ENCODE results near the gene ECI2.

ECI2 gene

GRCh38 chr6:4134841-4135664 lies at the start of gene ECI2:
Gene ECI2, minus strand, starts transcription at chr6:4135575. Its CDS starts 15 bp downstream, at chr6:4135560.
- in situ Hi-C loops (cut with HindIII; ENCODE audit: low pct_ligation_motif_present, low sequenced_read_pairs): no loop called here
- Histone ChIP-seq H3K27me3 (replicated peaks) (no peaks in the 10 kb centered on the region), H3K4me3 (ENCODE audit: low read depth, low read length) (peak within 1 kb of the TSS; percentile 86), H3K27ac (peak within 1 kb of the TSS; percentile 87), H3K36me3 (replicated peaks) (peaks cover 10% of the 10 kb centered on the region)
- no peak for DNase-seq
- TF ChIP-seq CTCF (IDR thresholded peaks at IDR 0.05; ENCODE audit: low read depth, low read length, missing control alignments): no peak

- H3K27ac ChIP-seq: no peak overlapping the region
- H3K27me3 ChIP-seq (replicated peaks): no peaks in the 10 kb centered on the region
- no peak for TF ChIP-seq CTCF (IDR thresholded peaks at IDR 0.05; ENCODE audit: low read depth, low read length, missing control alignments)
- H3K4me3 ChIP-seq (ENCODE audit: low read depth, low read length): no peak overlapping the region
- in situ Hi-C loops (cut with HindIII; ENCODE audit: low pct_ligation_motif_present, low sequenced_read_pairs): no loop called here
- DNase-seq: no peak
- H3K36me3 ChIP-seq (replicated peaks): no peaks in the 10 kb centered on the region
Observed at GRCh38 chr6:4180652-4181255, 45.4 kb upstream of the ECI2 start.

- Histone ChIP-seq H3K36me3 (replicated peaks) (no peaks in the 10 kb centered on the region), H3K27me3 (replicated peaks) (no peaks in the 10 kb centered on the region), H3K4me3 (ENCODE audit: low read depth, low read length) (no peak overlapping the region), H3K27ac (no peak overlapping the region)
- in situ Hi-C loops (cut with HindIII; ENCODE audit: low pct_ligation_motif_present, low sequenced_read_pairs): no loop called here
- DNase-seq: no peak
- no peak for TF ChIP-seq CTCF (IDR thresholded peaks at IDR 0.05; ENCODE audit: low read depth, low read length, missing control alignments)
Observed at GRCh38 chr6:4179960-4180651, 44.7 kb upstream of the ECI2 start.

- no peak for DNase-seq
- in situ Hi-C loops (cut with HindIII; ENCODE audit: low pct_ligation_motif_present, low sequenced_read_pairs): no loop called here
- H3K36me3 ChIP-seq (replicated peaks): no peaks in the 10 kb centered on the region
- no peak overlapping the region for H3K27ac ChIP-seq
- H3K4me3 ChIP-seq (ENCODE audit: low read depth, low read length): no peak overlapping the region
- TF ChIP-seq CTCF (IDR thresholded peaks at IDR 0.05; ENCODE audit: low read depth, low read length, missing control alignments): no peak
- H3K27me3 ChIP-seq (replicated peaks): no peaks in the 10 kb centered on the region
Observed at GRCh38 chr6:4178737-4179333, 43.5 kb upstream of the ECI2 start.

GRCh38 chr6:4176907-4177306 lies 41.5 kb upstream of the ECI2 start:
- no peaks in the 10 kb centered on the region for H3K27me3 ChIP-seq (replicated peaks)
- no peaks in the 10 kb centered on the region for H3K36me3 ChIP-seq (replicated peaks)
- H3K4me3 ChIP-seq (ENCODE audit: low read depth, low read length): no peak overlapping the region
- in situ Hi-C loops (cut with HindIII; ENCODE audit: low pct_ligation_motif_present, low sequenced_read_pairs): no loop called here
- no peak for TF ChIP-seq CTCF (IDR thresholded peaks at IDR 0.05; ENCODE audit: low read depth, low read length, missing control alignments)
- no peak overlapping the region for H3K27ac ChIP-seq
- DNase-seq: no peak

Data from brain microvascular endothelial cell (primary cell).